Stimulated activated naive B cell treated with anti-CD40 and anti-IgM and Interleukin-4, amounts not matched to agents 10 μg/mL and 1 μg/mL and 100 μg/mL, for 72 hours (primary cell): ENCODE results near the gene IFI30.
"Not testable (repeated sequence)": the region's sequence is repeated elsewhere in the genome, so short reads cannot be mapped to it uniquely, and the experiment has no call there.

Experiments used
- ATAC-seq, 2 donors: fragments of 150-1000 bp; cut with Tn5 transposase; replicated peaks; 2 replicates each; pipeline ENCODE4 v1.10.0; 2021; ENCODE audit warnings: moderate library complexity in 1 of 2
- DNase-seq: peaks from one replicate; pipeline ENCODE4 v3.0.0; 2021
- H3K27ac Mint-ChIP-seq: one replicate; pipeline ENCODE4 v1.8.0; 2022; ENCODE audit warnings: mild to moderate bottlenecking, mixed read lengths
- H3K27me3 Mint-ChIP-seq, 2 donors: one replicate each; pipeline ENCODE4 v1.8.0; 2022; ENCODE audit warnings: mixed read lengths in 2 of 2
- H3K36me3 Mint-ChIP-seq, 2 donors: one replicate each; pipeline ENCODE4 v1.8.0; 2022; ENCODE audit warnings: mixed read lengths in 2 of 2, mild to moderate bottlenecking in 1 of 2
- H3K4me1 Mint-ChIP-seq, 2 donors: one replicate each; pipeline ENCODE4 v1.8.0; 2022; ENCODE audit warnings: mixed read lengths in 2 of 2, mild to moderate bottlenecking in 1 of 2
- H3K4me3 Mint-ChIP-seq, 2 donors: one replicate each; pipeline ENCODE4 v1.8.0; 2022; ENCODE audit warnings: mild to moderate bottlenecking in 2 of 2, mixed read lengths in 2 of 2, moderate library complexity in 1 of 2
- H3K9me3 Mint-ChIP-seq, 2 donors: one replicate each; pipeline ENCODE4 v1.8.0; 2022; ENCODE audit warnings: mixed read lengths in 2 of 2, mild to moderate bottlenecking in 1 of 2

The IFI30 gene

GRCh38 chr19:18208098-18208951, 34.7 kb downstream of the IFI30 start:
- Mint-ChIP-seq H3K27me3 (peaks cover 22 to 33% of the 10 kb centered on the region in 2 donors), H3K4me1 (peaks cover 4 to 20% of the 10 kb centered on the region in 2 donors), H3K36me3 (no peaks in the 10 kb centered on the region), H3K9me3 (no peaks in the 10 kb centered on the region), H3K4me3 (no peak overlapping the region), H3K27ac (no peak overlapping the region)
- no peak for DNase-seq
- no peak for ATAC-seq

GRCh38 chr19:18209912-18210311, 36.3 kb downstream of the IFI30 start:
- ATAC-seq, H3K36me3 Mint-ChIP-seq, H3K27ac Mint-ChIP-seq, DNase-seq, H3K4me1 Mint-ChIP-seq, H3K4me3 Mint-ChIP-seq, H3K9me3 Mint-ChIP-seq: not testable (repeated sequence)
- H3K27me3 Mint-ChIP-seq, result peaks cover 27 to 33% of the 10 kb centered on the region in 2 donors

GRCh38 chr19:18211683-18212082, 38.1 kb downstream of the IFI30 start:
- no peaks in the 10 kb centered on the region for H3K9me3 Mint-ChIP-seq
- ATAC-seq (no peak), DNase-seq (no peak)
- no peak overlapping the region for H3K4me3 Mint-ChIP-seq
- H3K4me1 Mint-ChIP-seq, result no peaks in the 10 kb centered on the region
- H3K36me3 Mint-ChIP-seq, result no peaks in the 10 kb centered on the region
- H3K27ac Mint-ChIP-seq, result no peak overlapping the region
- peaks cover 30 to 33% of the 10 kb centered on the region in 2 donors for H3K27me3 Mint-ChIP-seq

GRCh38 chr19:18214779-18215433, 41.3 kb downstream of the IFI30 start:
- ATAC-seq (no peak), DNase-seq (no peak)
- H3K27me3 Mint-ChIP-seq, result peaks cover 24 to 30% of the 10 kb centered on the region in 2 donors
- no peak overlapping the region for H3K27ac Mint-ChIP-seq
- no peak overlapping the region for H3K4me3 Mint-ChIP-seq
- H3K9me3 Mint-ChIP-seq, result no peaks in the 10 kb centered on the region
- no peaks in the 10 kb centered on the region for H3K36me3 Mint-ChIP-seq
- peaks cover 0 to 4% of the 10 kb centered on the region in 2 donors for H3K4me1 Mint-ChIP-seq

- Mint-ChIP-seq H3K4me3 (no peak overlapping the region), H3K9me3 (no peaks in the 10 kb centered on the region), H3K27me3 (peaks cover 23 to 32% of the 10 kb centered on the region in 2 donors), H3K27ac (no peak overlapping the region), H3K4me1 (peaks cover 6 to 9% of the 10 kb centered on the region in 2 donors), H3K36me3 (no peaks in the 10 kb centered on the region)
- ATAC-seq (no peak), DNase-seq (no peak)
Observed at GRCh38 chr19:18216789-18217188, 43.2 kb downstream of the IFI30 start.

- Mint-ChIP-seq H3K36me3 (no peaks in the 10 kb centered on the region), H3K27ac (no peak overlapping the region), H3K9me3 (no peaks in the 10 kb centered on the region), H3K4me3 (no peak overlapping the region), H3K4me1 (peaks cover 6 to 9% of the 10 kb centered on the region in 2 donors), H3K27me3 (peaks cover 32 to 41% of the 10 kb centered on the region in 2 donors)
- DNase-seq, result no peak
- no peak for ATAC-seq
Observed at GRCh38 chr19:18218159-18218558, 44.5 kb downstream of the IFI30 start.

GRCh38 chr19:18218600-18218999, 45.0 kb downstream of the IFI30 start:
- Mint-ChIP-seq H3K9me3 (no peaks in the 10 kb centered on the region), H3K36me3 (peaks cover 2% of the 10 kb centered on the region in 2 donors), H3K27ac (peak overlapping the region; percentile 31), H3K4me1 (peaks cover 7 to 9% of the 10 kb centered on the region in 2 donors), H3K4me3 (no peak overlapping the region), H3K27me3 (peaks cover 36 to 44% of the 10 kb centered on the region in 2 donors)
- no peak for DNase-seq
- ATAC-seq, result no peak

- peaks cover 8 to 10% of the 10 kb centered on the region in 2 donors for H3K36me3 Mint-ChIP-seq
- no peak overlapping the region for H3K27ac Mint-ChIP-seq
- H3K9me3 Mint-ChIP-seq, result no peaks in the 10 kb centered on the region
- DNase-seq, result no peak
- peaks cover 21 to 22% of the 10 kb centered on the region in 2 donors for H3K4me1 Mint-ChIP-seq
- ATAC-seq, result no peak
- no peak overlapping the region for H3K4me3 Mint-ChIP-seq
- peaks cover 51 to 53% of the 10 kb centered on the region in 2 donors for H3K27me3 Mint-ChIP-seq
Observed at GRCh38 chr19:18219911-18220631, 46.5 kb downstream of the IFI30 start.

GRCh38 chr19:18220632-18221275, 47.1 kb downstream of the IFI30 start:
- no peak for ATAC-seq
- Mint-ChIP-seq H3K27ac (no peak overlapping the region), H3K9me3 (no peaks in the 10 kb centered on the region), H3K27me3 (peaks cover 57 to 58% of the 10 kb centered on the region in 2 donors), H3K4me3 (peak overlapping the region in 1 of 2 donors; percentile 32), H3K36me3 (peaks cover 8 to 10% of the 10 kb centered on the region in 2 donors), H3K4me1 (peaks cover 27 to 28% of the 10 kb centered on the region in 2 donors)
- no peak for DNase-seq

- no peak for DNase-seq
- H3K27me3 Mint-ChIP-seq, result peaks cover 66 to 70% of the 10 kb centered on the region in 2 donors
- peaks cover 8 to 10% of the 10 kb centered on the region in 2 donors for H3K36me3 Mint-ChIP-seq
- no peak overlapping the region for H3K4me3 Mint-ChIP-seq
- H3K9me3 Mint-ChIP-seq, result no peaks in the 10 kb centered on the region
- peaks cover 34% of the 10 kb centered on the region in 2 donors for H3K4me1 Mint-ChIP-seq
- H3K27ac Mint-ChIP-seq, result no peak overlapping the region
- no peak for ATAC-seq
Observed at GRCh38 chr19:18221815-18222725, 48.5 kb downstream of the IFI30 start.

GRCh38 chr19:18223860-18224524, 50.4 kb downstream of the IFI30 start:
- Mint-ChIP-seq H3K27me3 (peaks cover 73 to 81% of the 10 kb centered on the region in 2 donors), H3K9me3 (no peaks in the 10 kb centered on the region), H3K27ac (peak overlapping the region; percentile 92), H3K4me1 (peaks cover 39 to 44% of the 10 kb centered on the region in 2 donors), H3K4me3 (peak overlapping the region; percentile 89 to 92), H3K36me3 (peaks cover 8 to 10% of the 10 kb centered on the region in 2 donors)
- ATAC-seq (peak; percentile 40 to 47), DNase-seq (peak; percentile 43)

GRCh38 chr19:18224525-18225354, 51.1 kb downstream of the IFI30 start:
- H3K27ac Mint-ChIP-seq, result peak overlapping the region; percentile 92

More at GRCh38 chr19:18224525-18225354, 51.1 kb downstream of the IFI30 start:
- DNase-seq (peak; percentile 93), ATAC-seq (peak; percentile 96 to 98)
- no peaks in the 10 kb centered on the region for H3K9me3 Mint-ChIP-seq
- peaks cover 76 to 84% of the 10 kb centered on the region in 2 donors for H3K27me3 Mint-ChIP-seq
- H3K4me3 Mint-ChIP-seq, result peak overlapping the region; percentile 89 to 92
- H3K36me3 Mint-ChIP-seq, result peaks cover 8 to 10% of the 10 kb centered on the region in 2 donors
- H3K4me1 Mint-ChIP-seq, result peaks cover 38 to 44% of the 10 kb centered on the region in 2 donors
